Hepatocyte (in vitro differentiated cells): ENCODE data around the gene OR14I1. TPM values are rescaled to one million over a fixed set of nuclear protein-coding genes. Genes with fewer than 3 reads are reported as not detected.
"Not testable (repeated sequence)": the region's sequence is repeated elsewhere in the genome, so short reads cannot be mapped to it uniquely, and the experiment has no call there.

Experiments
- DNase-seq: peaks from one replicate; pipeline ENCODE4 v3.0.0-alpha.2; 2016; ENCODE audit warnings: low spot score
- H2AFZ ChIP-seq: fragments of 200-600 bp; sonication (generic); 2 replicates; pipeline ENCODE4 v1.6.0; 2016; ENCODE audit warnings: antibody characterized with exemption, mild to moderate bottlenecking
- H3K27ac ChIP-seq: fragments of 200-600 bp; sonication (generic); 2 replicates; pipeline ENCODE4 v1.5.1; 2016; ENCODE audit warnings: mild to moderate bottlenecking
- H3K27me3 ChIP-seq: fragments of 200-600 bp; sonication (generic); 2 replicates; pipeline ENCODE4 v1.6.1; 2016
- H3K36me3 ChIP-seq: fragments of 200-600 bp; sonication (generic); replicated peaks from 2 replicates; pipeline ENCODE4 v1.5.1; 2016; ENCODE audit warnings: low read depth; ENCODE audit not compliant: insufficient read depth
- H3K4me1 ChIP-seq: fragments of 200-600 bp; sonication (generic); 2 replicates; pipeline ENCODE4 v1.5.1; 2016; ENCODE audit warnings: mild to moderate bottlenecking, moderate library complexity; ENCODE audit not compliant: insufficient read depth
- H3K4me2 ChIP-seq: fragments of 200-600 bp; sonication (generic); 2 replicates; pipeline ENCODE4 v1.6.0; 2016
- H3K4me3 ChIP-seq: fragments of 200-600 bp; sonication (generic); 2 replicates; pipeline ENCODE4 v1.5.1; 2016; ENCODE audit warnings: mild to moderate bottlenecking
- H3K79me2 ChIP-seq: fragments of 200-600 bp; sonication (generic); 2 replicates; pipeline ENCODE4 v1.6.0; 2017; ENCODE audit warnings: mild to moderate bottlenecking
- H3K9me2 ChIP-seq: fragments of 200-600 bp; sonication (generic); replicated peaks from 2 replicates; pipeline ENCODE4 v1.6.0; 2017; ENCODE audit warnings: mild to moderate bottlenecking; ENCODE audit not compliant: insufficient read depth
- H3K9me3 ChIP-seq: fragments of 200-600 bp; sonication (generic); 2 replicates; pipeline ENCODE4 v1.5.1; 2016; ENCODE audit warnings: low read depth, mild to moderate bottlenecking
- H4K20me1 ChIP-seq: fragments of 200-600 bp; sonication (generic); 2 replicates; pipeline ENCODE4 v1.6.0; 2016; ENCODE audit warnings: mild to moderate bottlenecking; ENCODE audit not compliant: insufficient read depth, poor library complexity, severe bottlenecking
- EZH2 ChIP-seq: fragments of 200-600 bp; sonication (generic); IDR thresholded peaks from 2 replicates; pipeline ENCODE4 v1.6.1; 2016; ENCODE audit warnings: antibody characterized with exemption, mild to moderate bottlenecking, borderline replicate concordance
- EZH2phosphoT487 ChIP-seq: fragments of 200-600 bp; sonication (generic); IDR thresholded peaks from one replicate; pipeline ENCODE4 v1.6.1; 2018; ENCODE audit warnings: antibody characterized with exemption, mild to moderate bottlenecking, low read depth, moderate library complexity; ENCODE audit not compliant: unreplicated experiment, severe bottlenecking
- WGBS: methylation state at CpG from one replicate; pipeline ENCODE4 v1.1.6; 2016; ENCODE audit warnings: low lambda C conversion rate; ENCODE audit errors: missing lambda C conversion rate; 5-methylcytosine and 5-hydroxymethylcytosine counted together
- polyA plus RNA-seq: library from polyadenylated mRNA; unstranded; fragments of >200 nt; fragmentation: Nextera tagmentation; extraction: Ambion mirVana; gene quantifications from 2 replicates; pipeline ENCODE4 v1.2.1, GENCODE V29; 2016
- total RNA-seq: library from RNA; depleted of rRNA; stranded (reverse); fragments of >200 nt; gene quantifications from 2 replicates; pipeline ENCODE4 v1.2.3, GENCODE V29; 2014
- TF ChIP-seq, protein P1 (sequence below): fragments of 200-600 bp; sonication (generic); IDR thresholded peaks from 2 replicates; pipeline ENCODE4 v1.5.1; 2016; ENCODE audit warnings: antibody characterized with exemption, mild to moderate bottlenecking; ENCODE audit not compliant: poor library complexity

OR14I1 gene
- total and polyA plus RNA-seq, 2 experiments from 2014 or later, result not detected

DNA sequence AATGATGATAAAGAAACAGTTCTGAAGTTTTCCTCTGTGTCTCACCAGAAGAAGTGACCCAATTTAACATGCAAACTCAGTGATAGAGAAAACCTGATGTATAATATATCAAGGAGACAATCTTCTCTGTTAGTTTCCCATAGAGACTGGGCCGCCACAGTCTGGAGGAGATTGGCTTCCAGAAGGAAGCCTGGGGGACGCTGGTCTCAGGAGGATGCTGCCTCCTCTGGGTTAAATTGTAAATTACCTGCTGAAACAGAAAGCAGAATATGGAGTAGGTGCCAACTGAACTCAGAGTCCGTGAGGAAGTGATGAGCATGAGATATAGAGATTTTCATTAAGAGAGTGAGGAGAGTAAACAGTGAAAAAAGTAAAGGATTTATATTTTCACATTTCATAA, 15.8 kb downstream of the OR14I1 start:
- H3K36me3 ChIP-seq, result no peaks in the 10 kb centered on the region
- DNase-seq, result no peak

DNA sequence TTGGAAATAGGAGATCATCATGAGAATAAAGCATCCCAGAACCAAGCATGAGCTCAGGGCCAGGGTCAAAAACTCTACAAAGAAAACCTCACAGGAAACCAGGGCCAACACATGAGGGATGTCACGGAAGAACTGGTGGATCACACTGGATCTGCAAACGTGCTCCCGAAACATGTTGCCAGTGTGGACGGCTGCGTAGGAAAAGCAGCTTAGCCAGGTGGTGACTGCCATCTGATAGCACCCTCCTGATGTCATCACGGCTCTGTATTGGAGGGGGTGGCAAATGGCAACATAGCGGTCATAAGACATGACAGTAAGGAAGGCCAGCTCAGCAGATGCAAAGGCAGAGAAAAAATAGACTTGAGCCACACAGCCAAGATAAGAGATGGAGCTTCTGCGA, 20.9 kb downstream of the OR14I1 start:
- WGBS, result 76% methylated on average over 8 of the region's 8 CpGs
- Histone ChIP-seq H3K27ac (no peak overlapping the region), H4K20me1 (no peaks in the 10 kb centered on the region)

More for the DNA sequence above, 15.8 kb downstream of the OR14I1 start:
- WGBS, result 60% methylated on average over 3 of the region's 3 CpGs
- Histone ChIP-seq H4K20me1 (no peaks in the 10 kb centered on the region), H2AFZ (no peak overlapping the region), H3K4me3 (no peak overlapping the region), H3K27me3 (no peaks in the 10 kb centered on the region), H3K4me2 (no peak overlapping the region), H3K9me3 (no peaks in the 10 kb centered on the region), H3K9me2 (no peaks in the 10 kb centered on the region), H3K4me1 (no peaks in the 10 kb centered on the region), H3K27ac (no peak overlapping the region), H3K79me2 (no peaks in the 10 kb centered on the region)
- TF ChIP-seq, protein P1, sequence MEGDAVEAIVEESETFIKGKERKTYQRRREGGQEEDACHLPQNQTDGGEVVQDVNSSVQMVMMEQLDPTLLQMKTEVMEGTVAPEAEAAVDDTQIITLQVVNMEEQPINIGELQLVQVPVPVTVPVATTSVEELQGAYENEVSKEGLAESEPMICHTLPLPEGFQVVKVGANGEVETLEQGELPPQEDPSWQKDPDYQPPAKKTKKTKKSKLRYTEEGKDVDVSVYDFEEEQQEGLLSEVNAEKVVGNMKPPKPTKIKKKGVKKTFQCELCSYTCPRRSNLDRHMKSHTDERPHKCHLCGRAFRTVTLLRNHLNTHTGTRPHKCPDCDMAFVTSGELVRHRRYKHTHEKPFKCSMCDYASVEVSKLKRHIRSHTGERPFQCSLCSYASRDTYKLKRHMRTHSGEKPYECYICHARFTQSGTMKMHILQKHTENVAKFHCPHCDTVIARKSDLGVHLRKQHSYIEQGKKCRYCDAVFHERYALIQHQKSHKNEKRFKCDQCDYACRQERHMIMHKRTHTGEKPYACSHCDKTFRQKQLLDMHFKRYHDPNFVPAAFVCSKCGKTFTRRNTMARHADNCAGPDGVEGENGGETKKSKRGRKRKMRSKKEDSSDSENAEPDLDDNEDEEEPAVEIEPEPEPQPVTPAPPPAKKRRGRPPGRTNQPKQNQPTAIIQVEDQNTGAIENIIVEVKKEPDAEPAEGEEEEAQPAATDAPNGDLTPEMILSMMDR, result no peak
- TF ChIP-seq EZH2 (no peak), EZH2phosphoT487 (no peak)

DNA sequence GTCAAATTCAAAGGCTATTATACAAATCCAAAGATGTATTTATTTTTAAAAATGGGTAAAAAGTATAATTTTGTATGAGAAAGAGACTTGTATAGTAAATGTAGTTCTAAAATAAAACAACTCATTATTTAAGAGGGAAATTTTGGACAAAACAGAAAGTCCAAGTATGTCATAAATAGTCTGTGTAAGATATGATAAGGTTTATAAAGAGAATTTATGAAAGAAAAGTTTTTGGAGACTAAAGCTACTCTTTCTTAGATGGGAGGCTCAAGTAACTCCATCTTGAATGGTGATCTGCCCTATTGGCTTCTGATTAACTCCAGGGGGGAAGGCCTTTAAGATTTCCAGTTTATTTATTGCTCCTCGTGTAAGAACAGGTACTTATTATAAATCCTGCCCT, 32.6 kb downstream of the OR14I1 start:
- WGBS, result 74% methylated on average over 1 of the region's 1 CpG
- no peaks in the 10 kb centered on the region for H4K20me1 ChIP-seq

More for the DNA sequence above, 20.9 kb downstream of the OR14I1 start:
- H3K4me1 ChIP-seq, result no peaks in the 10 kb centered on the region
- no peaks in the 10 kb centered on the region for H3K27me3 ChIP-seq
- H2AFZ ChIP-seq, result no peak overlapping the region
- peaks cover 7% of the 10 kb centered on the region for H3K9me3 ChIP-seq
- H3K79me2 ChIP-seq, result no peaks in the 10 kb centered on the region
- no peaks in the 10 kb centered on the region for H3K36me3 ChIP-seq
- H3K4me3 ChIP-seq, result no peak overlapping the region
- H3K9me2 ChIP-seq, result no peaks in the 10 kb centered on the region
- no peak overlapping the region for H3K4me2 ChIP-seq
- no peak for DNase-seq
- TF ChIP-seq, protein P1, result no peak

DNA sequence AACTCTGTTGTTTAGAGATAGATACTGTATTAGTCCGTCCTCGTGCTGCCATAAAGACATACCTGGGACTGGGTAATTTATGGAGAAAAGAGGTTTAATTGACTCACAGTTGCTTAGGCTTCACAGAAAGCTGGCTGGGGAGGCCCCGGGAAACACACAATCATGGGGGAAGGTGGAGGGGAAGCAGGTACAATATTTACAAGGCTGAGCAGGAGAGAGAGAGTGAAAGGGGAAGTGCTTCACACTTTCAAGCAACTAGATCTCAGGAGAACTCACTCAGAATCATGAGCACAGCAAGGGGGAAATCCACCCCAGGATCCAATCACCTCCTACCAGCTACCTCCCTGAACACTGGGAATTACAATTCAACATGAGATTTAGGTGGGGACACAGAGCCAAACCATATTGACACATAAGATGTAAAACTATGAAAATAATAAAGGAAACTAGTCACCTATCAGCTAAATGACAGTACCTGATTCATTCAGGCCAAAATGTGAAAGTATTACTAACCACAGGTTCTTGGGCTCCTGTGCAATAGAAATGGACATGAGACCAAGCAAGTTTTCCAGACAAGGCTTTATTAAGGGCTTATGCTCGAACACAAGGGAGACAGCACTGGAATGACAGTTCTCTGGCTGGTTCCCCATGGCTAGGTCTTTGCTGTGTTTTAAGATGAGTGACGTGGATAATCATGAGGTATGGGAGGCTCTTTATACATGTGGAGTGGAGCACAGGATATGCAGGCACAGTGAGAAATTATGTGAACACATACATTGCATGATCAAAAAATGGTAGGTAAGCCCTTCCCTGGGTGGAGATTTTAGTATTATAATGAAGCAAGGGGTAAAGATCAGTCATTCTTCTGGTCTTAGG, 38.9 kb downstream of the OR14I1 start:
- H3K4me2 ChIP-seq, H3K9me2 ChIP-seq, H3K4me1 ChIP-seq, H3K79me2 ChIP-seq, DNase-seq, H3K27ac ChIP-seq, H4K20me1 ChIP-seq, H3K27me3 ChIP-seq, H3K4me3 ChIP-seq, H3K36me3 ChIP-seq, H3K9me3 ChIP-seq, H2AFZ ChIP-seq: not testable (repeated sequence)
- 60% methylated on average over 5 of the region's 5 CpGs for WGBS

More for the DNA sequence above, 32.6 kb downstream of the OR14I1 start:
- TF ChIP-seq, protein P1, result no peak
- no peak for TF ChIP-seq EZH2phosphoT487
- TF ChIP-seq EZH2, result no peak
- no peak overlapping the region for H3K4me2 ChIP-seq
- no peaks in the 10 kb centered on the region for H3K4me1 ChIP-seq
- H3K9me2 ChIP-seq, result no peaks in the 10 kb centered on the region
- no peak overlapping the region for H2AFZ ChIP-seq
- no peaks in the 10 kb centered on the region for H3K27me3 ChIP-seq
- no peak overlapping the region for H3K4me3 ChIP-seq
- DNase-seq, result no peak
- H3K36me3 ChIP-seq, result no peaks in the 10 kb centered on the region
- no peak overlapping the region for H3K27ac ChIP-seq
- no peaks in the 10 kb centered on the region for H3K9me3 ChIP-seq
- H3K79me2 ChIP-seq, result no peaks in the 10 kb centered on the region

DNA sequence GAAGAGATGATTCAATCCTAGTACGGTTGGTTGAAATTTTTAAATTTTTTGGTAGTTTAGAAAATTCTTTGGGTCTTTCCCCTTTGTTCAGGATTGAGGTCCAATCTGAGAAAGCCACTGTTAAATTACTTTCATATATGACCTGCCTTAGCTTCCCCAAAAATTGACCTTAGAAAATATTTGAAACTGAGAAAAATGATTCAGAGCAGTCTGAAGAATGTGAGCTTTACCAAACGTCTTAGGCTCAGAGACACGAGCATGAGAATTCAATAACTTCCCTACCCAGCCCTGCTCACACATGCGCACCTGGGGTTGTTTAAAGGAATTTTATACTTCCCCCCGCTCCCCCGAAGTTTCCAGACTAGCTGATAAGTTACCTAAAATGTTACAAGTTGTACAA, 45.8 kb downstream of the OR14I1 start:
- not testable (repeated sequence) for DNase-seq, H3K36me3 ChIP-seq, H3K4me2 ChIP-seq, H3K27me3 ChIP-seq, H3K9me3 ChIP-seq, H3K9me2 ChIP-seq, H3K4me1 ChIP-seq, H4K20me1 ChIP-seq, H3K4me3 ChIP-seq, H3K79me2 ChIP-seq, H3K27ac ChIP-seq, H2AFZ ChIP-seq
- 67% methylated on average over 6 of the region's 6 CpGs for WGBS

DNA sequence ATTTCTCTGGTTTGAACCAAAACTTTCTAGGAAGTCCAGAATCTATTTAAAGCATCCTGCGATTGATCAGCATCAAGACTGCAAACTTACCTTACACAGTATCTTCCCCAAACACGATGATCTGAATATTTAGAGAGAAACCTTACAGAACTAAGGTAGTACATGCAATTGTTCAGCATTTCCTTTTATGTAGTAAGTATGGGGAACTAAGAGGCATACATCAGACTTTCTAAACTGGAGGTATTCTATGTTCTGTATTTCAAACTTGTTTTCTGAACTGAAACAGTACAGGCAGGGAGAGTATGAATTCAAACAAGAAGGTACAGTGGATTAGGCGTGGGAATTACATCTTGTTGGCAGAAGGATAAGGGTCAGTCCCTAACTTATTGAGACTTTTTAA, 47.2 kb downstream of the OR14I1 start, which contains the start of gene OR2T27:
Gene OR2T27, minus strand, starts transcription at position 175 of the 400 bp plus-strand sequence. CDS start 4,644 bp downstream, outside the sequence.
- DNase-seq, H4K20me1 ChIP-seq: not testable (repeated sequence)
- 50% methylated on average over 1 of the region's 3 CpGs for WGBS

More for the DNA sequence above, 47.2 kb downstream of the OR14I1 start, which contains the start of gene OR2T27:
- H3K79me2 ChIP-seq, H3K4me3 ChIP-seq, H3K27ac ChIP-seq, H3K9me2 ChIP-seq, H3K4me1 ChIP-seq, H3K9me3 ChIP-seq, H3K27me3 ChIP-seq, H3K4me2 ChIP-seq, H3K36me3 ChIP-seq, H2AFZ ChIP-seq: not testable (repeated sequence)
